Ascending aorta (tissue), 2 donors: ENCODE data around the gene ELF1. TPM values are rescaled to one million over a fixed set of nuclear protein-coding genes. Genes with fewer than 3 reads are reported as not detected.

Experiments
- DNase-seq, 2 donors: peaks; one replicate each; pipeline ENCODE4 v3.0.0-alpha.2; 2019; ENCODE audit warnings: low spot score in 2 of 2
- H3K27ac ChIP-seq, 2 donors: fragments of 200-600 bp; sonication (generic); one replicate each; pipeline ENCODE4 v1.5.1; 2016 to 2017; ENCODE audit warnings: mild to moderate bottlenecking in 1 of 2
- H3K27me3 ChIP-seq: fragments of 200-600 bp; sonication (generic); one replicate; pipeline ENCODE4 v1.5.1; 2017
- H3K36me3 ChIP-seq, 2 donors: fragments of 200-600 bp; sonication (generic); one replicate each; pipeline ENCODE4 v1.5.1; 2016
- H3K4me1 ChIP-seq, 2 donors: fragments of 200-600 bp; sonication (generic); one replicate each; pipeline ENCODE4 v1.5.1; 2016 to 2017; ENCODE audit warnings: mild to moderate bottlenecking in 1 of 2
- H3K4me3 ChIP-seq, 2 donors: fragments of 200-600 bp; sonication (generic); one replicate each; pipeline ENCODE4 v1.5.1; 2016 to 2017; ENCODE audit warnings: mild to moderate bottlenecking in 1 of 2
- H3K9me3 ChIP-seq, 2 donors: fragments of 200-600 bp; sonication (generic); one replicate each; pipeline ENCODE4 v1.5.1; 2016
- CTCF ChIP-seq, 3 experiments: fragments of 200-600 bp in 2 of 3; fragments of 450-650 bp in 1 of 3; sonication (generic) in 2 of 3; IDR thresholded peaks; one replicate each; pipeline ENCODE4 v1.5.1; 2016 to 2019; ENCODE audit warnings: antibody characterized with exemption in 3 of 3, mild to moderate bottlenecking in 1 of 3, moderate library complexity in 1 of 3
- intact Hi-C: fragments of 100-400 bp; cut with DNase I; formaldehyde crosslinking; loops from one replicate; pipeline ENCODE4 v1.15.1; 2023
- total RNA-seq: library from RNA; depleted of rRNA; stranded (reverse); fragments of >200 nt; gene quantifications from one replicate; pipeline ENCODE4 v1.1.0, GENCODE V29; 2016

ELF1 gene
- total RNA-seq, 1 donor from 2014 or later, result 105 TPM

- no peak overlapping the region for H3K27ac ChIP-seq
- DNase-seq, result no peak
- TF ChIP-seq CTCF (IDR thresholded peaks at IDR 0.05), result no peak
Observed at GRCh38 chr13:41015920-41016319, 3.2 kb downstream of the ELF1 start.

GRCh38 chr13:41013835-41014234 is 5.3 kb downstream of the ELF1 start:
- Histone ChIP-seq H3K27ac (no peak overlapping the region), H3K27me3 (no peaks in the 10 kb centered on the region), H3K9me3 (no peaks in the 10 kb centered on the region), H3K36me3 (no peaks in the 10 kb centered on the region), H3K4me3 (no peak overlapping the region), H3K4me1 (no peaks in the 10 kb centered on the region)
- intact Hi-C loops, result no loop called here
- no peak for TF ChIP-seq CTCF (IDR thresholded peaks at IDR 0.05)
- no peak for DNase-seq

More at GRCh38 chr13:41015920-41016319, 3.2 kb downstream of the ELF1 start:
- H3K4me3 ChIP-seq, result no peak overlapping the region
- intact Hi-C loops, result no loop called here
- no peaks in the 10 kb centered on the region for H3K36me3 ChIP-seq
- H3K27me3 ChIP-seq, result no peaks in the 10 kb centered on the region
- H3K9me3 ChIP-seq, result no peaks in the 10 kb centered on the region
- peaks cover 3 to 4% of the 10 kb centered on the region in 2 donors for H3K4me1 ChIP-seq

- Histone ChIP-seq H3K36me3 (no peaks in the 10 kb centered on the region), H3K4me1 (peaks cover 0 to 6% of the 10 kb centered on the region in 2 donors), H3K9me3 (no peaks in the 10 kb centered on the region), H3K4me3 (no peak overlapping the region), H3K27ac (no peak overlapping the region), H3K27me3 (no peaks in the 10 kb centered on the region)
- TF ChIP-seq CTCF (IDR thresholded peaks at IDR 0.05), result no peak
- intact Hi-C loops, result no loop called here
- no peak for DNase-seq
Observed at GRCh38 chr13:41012536-41012935, 6.6 kb downstream of the ELF1 start.

GRCh38 chr13:41011382-41011956 is 7.6 kb downstream of the ELF1 start:
- Histone ChIP-seq H3K36me3 (no peaks in the 10 kb centered on the region), H3K4me1 (peaks cover 0 to 9% of the 10 kb centered on the region in 2 donors), H3K9me3 (no peaks in the 10 kb centered on the region), H3K4me3 (no peak overlapping the region), H3K27ac (no peak overlapping the region), H3K27me3 (no peaks in the 10 kb centered on the region)
- DNase-seq, result no peak
- intact Hi-C loops, result no loop called here
- no peak for TF ChIP-seq CTCF (IDR thresholded peaks at IDR 0.05)

GRCh38 chr13:41008349-41008980 is 10.7 kb downstream of the ELF1 start:
- Histone ChIP-seq H3K27ac (no peak overlapping the region), H3K9me3 (no peaks in the 10 kb centered on the region), H3K27me3 (no peaks in the 10 kb centered on the region), H3K4me1 (peaks cover 0 to 9% of the 10 kb centered on the region in 2 donors), H3K4me3 (no peak overlapping the region), H3K36me3 (no peaks in the 10 kb centered on the region)
- no peak for DNase-seq
- TF ChIP-seq CTCF (IDR thresholded peaks at IDR 0.05), result no peak
- intact Hi-C loops, result no loop called here
